ENCODE measurements around the gene OPN4. TPM values are rescaled to one million over a fixed set of nuclear protein-coding genes. Genes with fewer than 3 reads are reported as not detected.

The OPN4 gene
- total and polyA plus RNA-seq, 4 experiments from 2014 or later, result not detected

DNA sequence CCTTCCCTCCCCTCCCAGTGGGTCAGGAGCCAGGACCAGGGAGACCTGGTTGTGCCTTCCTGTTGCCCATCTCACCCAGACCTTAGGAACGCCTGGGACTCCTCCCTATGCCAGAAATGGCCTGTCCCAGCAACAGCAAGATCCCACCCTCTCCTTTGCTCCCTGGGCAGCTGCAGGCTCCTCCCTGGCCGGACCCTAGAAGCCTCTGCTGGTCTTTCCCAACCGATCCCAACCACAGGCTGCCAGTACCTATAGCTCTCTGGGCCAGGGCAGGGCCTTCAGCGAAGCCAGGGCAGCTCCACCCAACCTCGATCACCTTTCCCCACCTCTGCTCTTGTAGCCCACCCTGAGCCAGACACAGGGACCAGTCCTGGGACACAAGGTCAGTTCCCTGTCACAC, 35.9 kb downstream of the OPN4 start:
- H3K4me3 Mint-ChIP-seq, result no peak overlapping the region
- H3K27ac Mint-ChIP-seq, result no peak overlapping the region
- H3K9me3 ChIP-seq (ENCODE audit: control insufficient read depth in 1 of 2, low read length in 2 of 2), result no peaks in the 10 kb centered on the region
- no peaks in the 10 kb centered on the region for H3K4me1 ChIP-seq (ENCODE audit: insufficient read depth, low read length)
- H3K36me3 ChIP-seq (ENCODE audit: insufficient read depth, low read length), result no peaks in the 10 kb centered on the region
- peaks cover 3 to 4% of the 10 kb centered on the region in 2 donors for H3K27me3 Mint-ChIP-seq
- ChIA-PET CTCF (ENCODE audit: partially characterized antibody) (interaction anchor here (1.2 to 3.4 kb wide), 3 partner anchors 206 to 249 kb away, joined by 3 to 22 read pairs (median 9); no protein-coding TSS in a partner anchor), POLR2A (ENCODE audit: partially characterized antibody) (no interaction called here)
- H3K9me3 Mint-ChIP-seq, result no peaks in the 10 kb centered on the region
- no peaks in the 10 kb centered on the region for H3K36me3 Mint-ChIP-seq
- H3K4me3 ChIP-seq (ENCODE audit: low read length in 2 of 2), result no peak overlapping the region
- intact Hi-C loops (cut with micrococcal nuclease), result no loop called here
- peaks cover 0 to 9% (median 6%) of the 10 kb centered on the region in 4 donors for H3K4me1 Mint-ChIP-seq
- no peak overlapping the region for H3K27ac ChIP-seq (ENCODE audit: low read depth, low read length)
- no peak for DNase-seq
- H3K27me3 ChIP-seq (ENCODE audit: insufficient read depth, low read length), result no peaks in the 10 kb centered on the region

DNA sequence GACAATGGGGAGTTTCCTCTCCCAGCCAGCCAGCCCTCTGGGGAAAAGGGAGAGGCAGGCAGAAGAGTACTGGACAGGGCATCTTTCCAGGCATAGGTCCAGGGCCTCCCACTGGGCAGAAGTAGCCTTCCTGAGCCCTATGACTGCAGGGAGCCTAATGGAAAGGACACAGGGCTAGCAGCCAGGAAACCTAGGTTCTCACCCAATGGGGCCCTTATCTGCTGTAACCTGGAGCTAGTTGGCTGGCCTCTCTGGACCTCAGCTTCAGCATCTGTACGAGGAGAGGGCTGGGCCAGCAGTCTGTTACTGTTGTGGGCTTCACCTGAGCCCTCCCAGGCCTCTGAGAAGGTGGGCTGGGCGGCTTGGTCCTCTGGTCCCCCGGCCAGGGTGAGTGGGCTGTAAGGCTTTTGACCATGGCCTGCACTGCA, 36.3 kb downstream of the OPN4 start:
- DNase-seq, result no peak
- ChIA-PET CTCF (ENCODE audit: partially characterized antibody) (interaction anchor here (2.8 to 3.4 kb wide), 2 partner anchors 208 to 249 kb away, joined by 9 to 22 read pairs; no protein-coding TSS in a partner anchor), POLR2A (ENCODE audit: partially characterized antibody) (no interaction called here)
- H3K4me3 Mint-ChIP-seq, result no peak overlapping the region
- H3K9me3 ChIP-seq (ENCODE audit: control insufficient read depth in 1 of 2, low read length in 2 of 2), result no peaks in the 10 kb centered on the region
- H3K27ac ChIP-seq (ENCODE audit: low read depth, low read length), result no peak overlapping the region
- peaks cover 0 to 9% (median 6%) of the 10 kb centered on the region in 4 donors for H3K4me1 Mint-ChIP-seq
- H3K4me1 ChIP-seq (ENCODE audit: insufficient read depth, low read length), result no peaks in the 10 kb centered on the region
- intact Hi-C loops (cut with micrococcal nuclease), result no loop called here
- H3K9me3 Mint-ChIP-seq, result no peaks in the 10 kb centered on the region
- H3K4me3 ChIP-seq (ENCODE audit: low read length in 2 of 2), result no peak overlapping the region
- no peaks in the 10 kb centered on the region for H3K36me3 Mint-ChIP-seq
- H3K27ac Mint-ChIP-seq, result no peak overlapping the region
- H3K36me3 ChIP-seq (ENCODE audit: insufficient read depth, low read length), result no peaks in the 10 kb centered on the region
- peaks cover under 1% of the 10 kb centered on the region in 2 donors for H3K27me3 Mint-ChIP-seq
- H3K27me3 ChIP-seq (ENCODE audit: insufficient read depth, low read length), result no peaks in the 10 kb centered on the region

DNA sequence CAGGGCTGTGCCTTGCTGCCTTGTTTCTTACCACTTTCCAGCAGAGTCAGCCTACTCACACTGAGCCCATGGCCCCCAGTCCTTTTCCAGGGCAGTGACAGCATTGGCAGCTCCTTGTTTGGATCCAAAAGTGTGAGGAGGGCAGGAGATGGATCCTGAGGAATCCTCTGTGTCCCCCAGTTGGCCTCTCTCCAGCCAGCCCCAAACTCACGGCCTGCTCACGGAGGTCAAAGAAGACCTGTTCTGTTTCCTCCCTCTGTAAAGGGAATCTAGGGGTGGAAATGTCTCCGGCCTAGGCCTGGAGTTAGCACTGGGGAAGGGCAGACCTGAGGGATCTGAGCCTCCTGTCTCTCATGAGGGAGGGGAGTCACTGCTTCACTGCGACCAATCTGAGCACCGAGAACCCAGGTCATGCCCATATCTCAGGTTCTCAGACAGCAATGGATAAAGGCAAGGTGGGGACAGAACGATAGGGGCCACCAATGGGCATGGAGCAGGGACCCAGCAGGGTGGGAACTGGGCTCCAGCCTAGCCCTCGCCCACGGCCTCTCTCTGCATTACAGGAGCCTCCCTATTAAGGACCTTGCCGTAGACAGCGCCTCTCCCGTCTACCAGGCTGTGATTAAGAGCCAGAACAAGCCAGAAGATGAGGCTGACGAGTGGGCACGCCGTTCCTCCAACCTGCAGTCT, 37.1 kb downstream of the OPN4 start:
- H3K36me3 Mint-ChIP-seq, result no peaks in the 10 kb centered on the region
- H3K9me3 Mint-ChIP-seq, result no peaks in the 10 kb centered on the region
- H3K4me3 ChIP-seq (ENCODE audit: low read length in 2 of 2), result no peak overlapping the region
- no peak overlapping the region for H3K27ac ChIP-seq (ENCODE audit: low read depth, low read length)
- ChIA-PET POLR2A (ENCODE audit: partially characterized antibody) (no interaction called here), CTCF (ENCODE audit: partially characterized antibody) (interaction anchor here (2.9 to 3.4 kb wide), 2 partner anchors 207 to 208 kb away, joined by 22 to 24 read pairs; no protein-coding TSS in a partner anchor)
- H3K27ac Mint-ChIP-seq, result peak overlapping the region in 1 of 7 donors; percentile 29
- DNase-seq, result no peak
- no peaks in the 10 kb centered on the region for H3K4me1 ChIP-seq (ENCODE audit: insufficient read depth, low read length)
- peaks cover 0 to 9% (median 6%) of the 10 kb centered on the region in 4 donors for H3K4me1 Mint-ChIP-seq
- H3K9me3 ChIP-seq (ENCODE audit: control insufficient read depth in 1 of 2, low read length in 2 of 2), result no peaks in the 10 kb centered on the region
- intact Hi-C loops (cut with micrococcal nuclease), result no loop called here
- H3K36me3 ChIP-seq (ENCODE audit: insufficient read depth, low read length), result no peaks in the 10 kb centered on the region
- H3K27me3 ChIP-seq (ENCODE audit: insufficient read depth, low read length), result no peaks in the 10 kb centered on the region
- H3K4me3 Mint-ChIP-seq, result no peak overlapping the region
- no peaks in the 10 kb centered on the region for H3K27me3 Mint-ChIP-seq

DNA sequence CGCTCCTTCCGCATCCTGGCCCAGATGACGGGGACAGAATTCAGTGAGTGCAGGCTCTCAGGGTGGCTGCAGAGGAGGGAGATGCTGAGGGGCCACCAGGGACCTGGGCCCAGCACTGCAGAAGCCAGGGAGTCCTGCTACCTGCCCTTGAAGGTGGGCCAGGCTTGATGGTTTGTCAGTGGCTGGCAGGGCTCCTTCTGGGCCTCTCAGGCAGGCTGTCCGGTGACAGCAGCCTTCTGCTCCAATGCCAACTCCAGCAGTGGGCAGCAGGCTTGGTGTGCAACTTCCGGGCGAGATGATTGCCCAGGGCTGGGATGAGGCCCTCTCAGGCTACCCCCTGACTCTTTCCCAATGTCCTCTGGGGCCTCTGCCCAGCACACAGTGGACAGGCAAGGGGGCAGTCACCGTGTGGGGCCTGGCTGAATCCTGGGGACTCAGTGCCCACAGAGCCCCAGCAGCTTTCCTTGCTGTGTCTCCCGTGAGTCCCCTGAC, 37.7 kb downstream of the OPN4 start:
- Mint-ChIP-seq H3K9me3 (no peaks in the 10 kb centered on the region), H3K27ac (peak overlapping the region in 1 of 7 donors; percentile 18), H3K27me3 (no peaks in the 10 kb centered on the region), H3K4me1 (peaks cover 0 to 9% (median 6%) of the 10 kb centered on the region in 4 donors), H3K4me3 (no peak overlapping the region), H3K36me3 (no peaks in the 10 kb centered on the region)
- DNase-seq, result no peak
- Histone ChIP-seq H3K36me3 (ENCODE audit: insufficient read depth, low read length) (no peaks in the 10 kb centered on the region), H3K9me3 (ENCODE audit: control insufficient read depth in 1 of 2, low read length in 2 of 2) (no peaks in the 10 kb centered on the region), H3K27me3 (ENCODE audit: insufficient read depth, low read length) (no peaks in the 10 kb centered on the region), H3K4me1 (ENCODE audit: insufficient read depth, low read length) (no peaks in the 10 kb centered on the region), H3K4me3 (ENCODE audit: low read length in 2 of 2) (no peak overlapping the region), H3K27ac (ENCODE audit: low read depth, low read length) (no peak overlapping the region)
- intact Hi-C loops (cut with micrococcal nuclease), result no loop called here
- CTCF ChIA-PET (ENCODE audit: partially characterized antibody), result interaction anchor here (2.3 to 2.9 kb wide), 2 partner anchors 23 to 208 kb away, joined by 7 to 24 read pairs; no protein-coding TSS in a partner anchor
- POLR2A ChIA-PET (ENCODE audit: partially characterized antibody), result no interaction called here

DNA sequence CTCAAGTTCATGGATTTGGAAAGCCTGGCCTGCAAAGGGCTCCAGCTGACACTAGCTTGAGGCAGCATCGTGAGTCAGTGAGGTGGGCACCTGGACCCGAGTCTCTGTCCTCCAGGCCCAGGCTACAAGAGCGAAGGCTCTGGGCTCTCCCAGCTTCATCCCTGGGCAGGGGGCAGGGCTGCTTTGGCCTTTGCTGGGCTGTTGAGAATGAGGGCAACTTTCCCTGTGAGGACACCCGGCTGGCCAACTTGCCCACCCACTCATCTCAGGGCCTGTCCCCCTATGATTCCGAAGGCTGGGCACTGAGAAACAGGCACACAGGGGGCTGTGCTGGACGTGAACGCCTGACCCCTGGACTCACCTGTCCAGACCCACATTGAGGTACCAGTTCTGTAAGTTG, 38.3 kb downstream of the OPN4 start:
- POLR2A ChIA-PET (ENCODE audit: partially characterized antibody), result no interaction called here

DNA sequence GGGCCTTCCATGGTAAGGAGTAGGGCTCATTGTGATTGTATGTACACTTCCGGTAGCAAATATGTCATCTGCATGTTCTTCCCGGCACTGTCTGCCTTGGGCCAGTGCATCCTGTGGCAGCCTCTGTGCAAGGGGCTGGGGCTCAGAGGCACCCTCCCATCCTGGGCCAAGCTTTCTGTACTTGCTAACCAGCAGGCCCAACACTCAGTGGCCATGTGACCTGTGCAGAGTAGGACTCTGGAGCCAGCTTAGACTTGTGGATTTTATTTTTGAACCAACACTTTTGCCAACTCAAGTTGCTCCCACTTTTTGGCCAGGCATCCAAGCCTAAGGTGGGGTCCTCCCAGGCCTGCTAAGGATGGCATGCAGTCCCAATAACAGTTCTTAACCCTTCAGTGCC, 38.9 kb downstream of the OPN4 start:
- Mint-ChIP-seq H3K36me3 (no peaks in the 10 kb centered on the region), H3K4me3 (no peak overlapping the region), H3K27ac (no peak overlapping the region), H3K4me1 (peaks cover 0 to 7% (median 5%) of the 10 kb centered on the region in 4 donors), H3K27me3 (no peaks in the 10 kb centered on the region), H3K9me3 (no peaks in the 10 kb centered on the region)
- ChIA-PET POLR2A (ENCODE audit: partially characterized antibody) (no interaction called here), CTCF (ENCODE audit: partially characterized antibody) (interaction anchor here (0.8 to 2.9 kb wide), 15 partner anchors 8 to 293 kb away, joined by 3 to 24 read pairs (median 3); no protein-coding TSS in a partner anchor)
- Histone ChIP-seq H3K4me3 (ENCODE audit: low read length in 2 of 2) (no peak overlapping the region), H3K36me3 (ENCODE audit: insufficient read depth, low read length) (no peaks in the 10 kb centered on the region), H3K4me1 (ENCODE audit: insufficient read depth, low read length) (no peaks in the 10 kb centered on the region), H3K27me3 (ENCODE audit: insufficient read depth, low read length) (no peaks in the 10 kb centered on the region), H3K27ac (ENCODE audit: low read depth, low read length) (no peak overlapping the region), H3K9me3 (ENCODE audit: control insufficient read depth in 1 of 2, low read length in 2 of 2) (no peaks in the 10 kb centered on the region)
- no peak for DNase-seq
- intact Hi-C loops (cut with micrococcal nuclease), result loop anchor here (1.0 kb wide), 1 partner anchor 206 kb away; no protein-coding TSS in a partner anchor

More for the DNA sequence above, 38.3 kb downstream of the OPN4 start:
- no peak overlapping the region for H3K27ac ChIP-seq (ENCODE audit: low read depth, low read length)
- Mint-ChIP-seq H3K27me3 (no peaks in the 10 kb centered on the region), H3K4me1 (peaks cover 0 to 9% (median 6%) of the 10 kb centered on the region in 4 donors), H3K9me3 (no peaks in the 10 kb centered on the region), H3K27ac (peak overlapping the region in 1 of 7 donors; percentile 18), H3K36me3 (no peaks in the 10 kb centered on the region), H3K4me3 (no peak overlapping the region)
- H3K4me1 ChIP-seq (ENCODE audit: insufficient read depth, low read length), result no peaks in the 10 kb centered on the region
- no peaks in the 10 kb centered on the region for H3K36me3 ChIP-seq (ENCODE audit: insufficient read depth, low read length)
- CTCF ChIA-PET (ENCODE audit: partially characterized antibody), result interaction anchor here (0.8 to 2.9 kb wide), 9 partner anchors 10 to 293 kb away, joined by 3 to 24 read pairs (median 3); no protein-coding TSS in a partner anchor
- H3K27me3 ChIP-seq (ENCODE audit: insufficient read depth, low read length), result no peaks in the 10 kb centered on the region
- intact Hi-C loops (cut with micrococcal nuclease), result loop anchor here (1.0 kb wide), 1 partner anchor 207 kb away; no protein-coding TSS in a partner anchor
- DNase-seq, result no peak
- H3K4me3 ChIP-seq (ENCODE audit: low read length in 2 of 2), result no peak overlapping the region
- no peaks in the 10 kb centered on the region for H3K9me3 ChIP-seq (ENCODE audit: control insufficient read depth in 1 of 2, low read length in 2 of 2)

DNA sequence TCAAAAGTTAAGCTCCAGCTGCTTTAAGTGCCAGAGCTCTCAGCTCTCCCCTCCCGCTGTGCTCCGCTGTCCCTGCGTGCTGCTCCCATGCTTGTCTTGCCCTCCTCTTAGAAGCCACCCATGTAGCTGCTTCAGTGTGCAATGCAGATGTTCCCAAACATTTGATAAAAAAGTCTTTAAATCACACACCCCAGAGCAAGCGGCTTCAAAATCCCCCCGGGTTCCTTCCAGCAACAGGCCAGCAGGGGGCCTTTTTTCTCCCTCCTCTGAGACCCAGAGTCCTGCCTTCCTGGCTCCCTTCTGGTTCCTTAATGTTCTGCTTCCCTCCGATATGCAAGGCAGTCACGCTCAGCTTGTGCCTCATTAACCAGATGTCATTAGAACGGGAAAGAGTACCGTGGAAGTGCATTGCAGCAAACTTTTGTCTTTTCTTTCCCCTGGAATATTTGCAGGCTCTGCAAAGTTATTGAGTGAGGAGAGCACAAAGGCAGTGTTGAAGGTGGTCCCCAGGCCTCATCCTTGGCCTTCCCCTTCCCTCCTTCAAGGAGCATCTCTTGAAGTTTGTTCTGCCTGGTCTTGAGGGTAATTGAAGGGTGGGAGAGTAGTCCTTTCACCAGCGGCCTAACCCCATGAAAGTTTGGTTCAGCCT, 39.5 kb downstream of the OPN4 start:
- intact Hi-C loops (cut with micrococcal nuclease), result loop anchor here (1.0 kb wide), 1 partner anchor 205 kb away; no protein-coding TSS in a partner anchor
- H3K27me3 Mint-ChIP-seq, result no peaks in the 10 kb centered on the region
- Histone ChIP-seq H3K36me3 (ENCODE audit: insufficient read depth, low read length) (no peaks in the 10 kb centered on the region), H3K4me3 (ENCODE audit: low read length in 2 of 2) (no peak overlapping the region), H3K27me3 (ENCODE audit: insufficient read depth, low read length) (no peaks in the 10 kb centered on the region), H3K9me3 (ENCODE audit: control insufficient read depth in 1 of 2, low read length in 2 of 2) (no peaks in the 10 kb centered on the region), H3K4me1 (ENCODE audit: insufficient read depth, low read length) (no peaks in the 10 kb centered on the region), H3K27ac (ENCODE audit: low read depth, low read length) (no peak overlapping the region)
- CTCF ChIA-PET (ENCODE audit: partially characterized antibody), result interaction anchor here (0.8 to 2.9 kb wide), 15 partner anchors 9 to 294 kb away, joined by 3 to 24 read pairs (median 3); no protein-coding TSS in a partner anchor
- peak; percentile 16 to 25 (median 24) for DNase-seq
- no peaks in the 10 kb centered on the region for H3K9me3 Mint-ChIP-seq
- H3K27ac Mint-ChIP-seq, result peak overlapping the region in 1 of 7 donors; percentile 51
- H3K36me3 Mint-ChIP-seq, result no peaks in the 10 kb centered on the region
- H3K4me3 Mint-ChIP-seq, result no peak overlapping the region
- H3K4me1 Mint-ChIP-seq, result peaks cover 0 to 2% (median under 1%) of the 10 kb centered on the region in 4 donors
- POLR2A ChIA-PET (ENCODE audit: partially characterized antibody), result no interaction called here
